B cell (primary cell): ENCODE measurements around the gene MTHFS. TPM values are rescaled to one million over a fixed set of nuclear protein-coding genes. Genes with fewer than 3 reads are reported as not detected.

Experiments
- ATAC-seq: fragments of 200-7000 bp; cut with Tn5 transposase; one replicate; pipeline ENCODE4 v1.10.0; 2021; ENCODE audit warnings: low read depth, mild to moderate bottlenecking, moderate number of reproducible peaks, moderate library complexity
- CTCF ChIA-PET: fragments of 350-600 bp; sonication (Branson Sonifier 250); formaldehyde crosslinking; loops from one replicate; lab custom pipeline; 2021; ENCODE audit warnings: antibody characterized with exemption, inconsistent platforms; lab: Charles Lee
- POLR2A ChIA-PET: fragments of 350-600 bp; sonication (Branson Sonifier 250); formaldehyde crosslinking; loops from one replicate; lab custom pipeline; 2021; ENCODE audit warnings: antibody characterized with exemption; lab: Charles Lee
- DNase-seq: peaks from one replicate; pipeline ENCODE4 v3.0.0; 2013
- H2AFZ ChIP-seq: 2 replicates; pipeline ENCODE4 v1.6.1; 2012; ENCODE audit warnings: mild to moderate bottlenecking, low read depth, low read length; ENCODE audit not compliant: insufficient read depth, poor library complexity, severe bottlenecking
- H3K27ac ChIP-seq, 2 donors: 1 replicate in 1 of 2; 2 replicates in 1 of 2; pipeline ENCODE4 v1.5.1; 2012 to 2013; ENCODE audit warnings: low read length in 2 of 2, mild to moderate bottlenecking in 2 of 2, moderate library complexity in 1 of 2
- H3K27me3 ChIP-seq, 4 experiments: fragments of 200-600 bp in 1 of 4; sonication (generic) in 1 of 4; replicated peaks in 1 of 4; 1 replicate in 2 of 4; 2 replicates in 2 of 4; pipeline versions ENCODE4 v1.6.1 to v1.7.0; 2013 to 2016; ENCODE audit warnings: low read length in 3 of 4, mild to moderate bottlenecking in 2 of 4, mixed read lengths in 1 of 4, moderate library complexity in 1 of 4; ENCODE audit not compliant: insufficient read depth in 4 of 4, control insufficient read depth in 3 of 4; ENCODE audit errors: control extremely low read depth in 1 of 4
- H3K36me3 ChIP-seq, 2 experiments: replicated peaks in 1 of 2; 1 replicate in 1 of 2; 2 replicates in 1 of 2; pipeline versions ENCODE4 v1.6.1 to v1.7.1; 2013; ENCODE audit warnings: low read length in 1 of 2; ENCODE audit not compliant: insufficient read depth in 2 of 2, control insufficient read depth in 1 of 2; ENCODE audit errors: control extremely low read depth in 1 of 2, extremely low read depth in 1 of 2
- H3K4me1 ChIP-seq, 2 donors: fragments of 200-600 bp in 1 of 2; sonication (generic) in 1 of 2; 1 replicate in 1 of 2; 2 replicates in 1 of 2; pipeline versions ENCODE4 v1.5.1 to v1.6.1; 2013 to 2017; ENCODE audit warnings: low read length in 2 of 2; ENCODE audit not compliant: control insufficient read depth in 2 of 2, insufficient read depth in 2 of 2
- H3K4me2 ChIP-seq: replicated peaks from 2 replicates; pipeline ENCODE3; 2012; ENCODE audit warnings: mild to moderate bottlenecking, low read depth, low read length; ENCODE audit not compliant: poor library complexity, severe bottlenecking
- H3K4me3 ChIP-seq, 5 experiments: fragments of 200-600 bp in 1 of 5; sonication (generic) in 1 of 5; 1 replicate in 3 of 5; 2 replicates in 2 of 5; pipeline versions ENCODE4 v1.5.1 to v1.7.0; 2011 to 2016; ENCODE audit warnings: low read length in 4 of 5, mild to moderate bottlenecking in 4 of 5, low read depth in 2 of 5, control low read depth in 1 of 5, moderate library complexity in 1 of 5; ENCODE audit not compliant: insufficient read depth in 1 of 5; ENCODE audit errors: control extremely low read depth in 1 of 5, extremely low read depth in 1 of 5
- H3K79me2 ChIP-seq: fragments of 200-600 bp; sonication (generic); one replicate; pipeline ENCODE4 v1.6.0; 2016; ENCODE audit warnings: low read length; ENCODE audit not compliant: control insufficient read depth, insufficient read depth
- H3K9ac ChIP-seq: fragments of 200-600 bp; sonication (generic); 2 replicates; pipeline ENCODE4 v1.6.1; 2017; ENCODE audit warnings: mild to moderate bottlenecking, low read length, moderate library complexity
- H3K9me3 ChIP-seq, 3 donors: one replicate each; pipeline versions ENCODE4 v1.6.1 to v1.7.1; 2013; ENCODE audit warnings: low read length in 2 of 3; ENCODE audit not compliant: control insufficient read depth in 2 of 3, insufficient read depth in 1 of 3; ENCODE audit errors: control extremely low read depth in 1 of 3
- H4K20me1 ChIP-seq: 2 replicates; pipeline ENCODE4 v1.6.0; 2012; ENCODE audit warnings: mild to moderate bottlenecking, low read length; ENCODE audit not compliant: insufficient read depth, control insufficient read depth, poor library complexity, severe bottlenecking
- H3K27ac Mint-ChIP-seq: one replicate; pipeline ENCODE4 v1.8.0; 2021; ENCODE audit warnings: mixed read lengths
- H3K27me3 Mint-ChIP-seq: one replicate; pipeline ENCODE4 v1.8.0; 2021; ENCODE audit warnings: mixed read lengths
- H3K4me1 Mint-ChIP-seq: one replicate; pipeline ENCODE4 v1.8.0; 2021; ENCODE audit warnings: mixed read lengths
- H3K4me3 Mint-ChIP-seq: one replicate; pipeline ENCODE4 v1.8.0; 2021; ENCODE audit warnings: mixed read lengths
- H3K9me3 Mint-ChIP-seq: one replicate; pipeline ENCODE4 v1.8.0; 2022; ENCODE audit warnings: mixed read lengths; ENCODE audit not compliant: insufficient read depth
- EZH2 ChIP-seq: IDR thresholded peaks from 2 replicates; pipeline ENCODE4 v1.6.1; 2012; ENCODE audit warnings: borderline replicate concordance, low read depth, mild to moderate bottlenecking, moderate library complexity, low read length; ENCODE audit not compliant: insufficient read depth, poor library complexity, severe bottlenecking
- WGBS: methylation state at CpG from one replicate; pipeline ENCODE4 v1.1.5; 2013; ENCODE audit warnings: missing lambda C conversion rate; ENCODE audit not compliant: insufficient coverage; 5-methylcytosine and 5-hydroxymethylcytosine counted together
- intact Hi-C: fragments of 100-400 bp; cut with micrococcal nuclease; formaldehyde crosslinking; loops from one replicate; pipeline ENCODE4 v1.10.0; 2022
- polyA plus RNA-seq: library from polyadenylated mRNA; depleted of rRNA; stranded (reverse); fragments of >200 nt; gene quantifications from 2 replicates; pipeline ENCODE4 v1.2.3, GENCODE V29; 2012
- total RNA-seq, 2 donors: library from RNA; stranded (reverse); fragments of 120-200 nt in 1 of 2; gene quantifications; 1 replicate in 1 of 2; 2 replicates in 1 of 2; pipeline versions ENCODE4 v1.2.3 to v1.2.4, GENCODE V29; 2013 to 2022
- TF ChIP-seq, protein P1 (sequence below): fragments of 200-600 bp; IDR thresholded peaks from one replicate; pipeline ENCODE4 v1.8.0; 2022; ENCODE audit warnings: antibody characterized with exemption, mild to moderate bottlenecking

Gene MTHFS
- total and polyA plus RNA-seq, 2 donors (not counting 1 experiment from before 2014, with no cell fraction given), result 20.1 to 20.9 TPM

DNA sequence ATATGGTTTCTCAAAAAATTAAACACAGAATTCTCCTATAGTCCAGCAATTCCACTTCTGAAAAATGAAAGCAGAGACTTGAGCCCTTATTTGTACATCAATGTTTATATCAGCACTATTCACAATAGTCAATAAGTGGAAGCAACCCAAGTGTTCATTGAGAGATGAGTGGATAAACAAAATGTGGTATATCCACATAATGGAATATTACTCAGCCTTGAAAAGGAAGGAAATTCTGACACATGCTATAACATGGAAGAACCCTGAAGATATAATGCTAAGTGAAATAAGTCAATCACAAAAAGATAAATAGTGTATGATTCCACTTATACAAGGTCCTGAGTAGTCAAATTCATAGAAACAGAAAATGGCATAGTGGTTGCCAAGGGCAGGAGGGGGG lies 76.6 kb downstream of the MTHFS start:
- no peaks in the 10 kb centered on the region for H3K4me1 ChIP-seq

DNA sequence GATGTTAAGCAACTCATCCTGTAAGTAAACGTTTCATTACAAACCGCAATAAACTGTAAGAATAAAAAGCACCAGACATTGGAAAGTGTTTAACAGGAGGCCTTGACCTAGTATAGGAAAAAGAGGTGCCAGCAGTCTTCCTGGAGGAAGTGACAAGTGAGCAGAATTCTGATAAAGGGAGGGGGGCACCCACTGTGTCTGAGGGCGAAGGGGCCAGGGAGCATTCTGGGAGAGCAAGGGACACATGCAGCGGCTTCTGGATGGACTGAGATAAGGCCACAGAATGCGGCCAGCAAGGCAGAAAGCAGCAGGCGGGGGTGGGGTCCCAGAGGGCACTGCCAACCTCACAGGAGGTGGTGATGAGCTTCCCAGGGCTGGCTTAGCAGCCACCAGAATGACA lies 80.2 kb downstream of the MTHFS start:
- CTCF ChIA-PET, result no interaction called here
- Mint-ChIP-seq H3K4me3 (no peak overlapping the region), H3K27me3 (no peaks in the 10 kb centered on the region)

More for the DNA sequence above, 76.6 kb downstream of the MTHFS start:
- Histone ChIP-seq H3K9ac (no peak overlapping the region), H3K9me3 (peaks cover 0 to 4% (median 4%) of the 10 kb centered on the region in 3 donors), H3K36me3 (no peaks in the 10 kb centered on the region), H4K20me1 (no peaks in the 10 kb centered on the region), H3K4me2 (no peak overlapping the region), H3K79me2 (no peaks in the 10 kb centered on the region), H3K27ac (no peak overlapping the region), H2AFZ (no peak overlapping the region), H3K4me3 (no peak overlapping the region), H3K27me3 (no peaks in the 10 kb centered on the region)
- intact Hi-C loops, result no loop called here
- Mint-ChIP-seq H3K27ac (no peak overlapping the region), H3K4me1 (no peaks in the 10 kb centered on the region), H3K27me3 (no peaks in the 10 kb centered on the region), H3K4me3 (no peak overlapping the region), H3K9me3 (no peaks in the 10 kb centered on the region)
- TF ChIP-seq EZH2, result no peak
- TF ChIP-seq, protein P1, sequence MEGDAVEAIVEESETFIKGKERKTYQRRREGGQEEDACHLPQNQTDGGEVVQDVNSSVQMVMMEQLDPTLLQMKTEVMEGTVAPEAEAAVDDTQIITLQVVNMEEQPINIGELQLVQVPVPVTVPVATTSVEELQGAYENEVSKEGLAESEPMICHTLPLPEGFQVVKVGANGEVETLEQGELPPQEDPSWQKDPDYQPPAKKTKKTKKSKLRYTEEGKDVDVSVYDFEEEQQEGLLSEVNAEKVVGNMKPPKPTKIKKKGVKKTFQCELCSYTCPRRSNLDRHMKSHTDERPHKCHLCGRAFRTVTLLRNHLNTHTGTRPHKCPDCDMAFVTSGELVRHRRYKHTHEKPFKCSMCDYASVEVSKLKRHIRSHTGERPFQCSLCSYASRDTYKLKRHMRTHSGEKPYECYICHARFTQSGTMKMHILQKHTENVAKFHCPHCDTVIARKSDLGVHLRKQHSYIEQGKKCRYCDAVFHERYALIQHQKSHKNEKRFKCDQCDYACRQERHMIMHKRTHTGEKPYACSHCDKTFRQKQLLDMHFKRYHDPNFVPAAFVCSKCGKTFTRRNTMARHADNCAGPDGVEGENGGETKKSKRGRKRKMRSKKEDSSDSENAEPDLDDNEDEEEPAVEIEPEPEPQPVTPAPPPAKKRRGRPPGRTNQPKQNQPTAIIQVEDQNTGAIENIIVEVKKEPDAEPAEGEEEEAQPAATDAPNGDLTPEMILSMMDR, result no peak
- POLR2A ChIA-PET, result no interaction called here
- ATAC-seq (no peak), DNase-seq (no peak)
- CTCF ChIA-PET, result no interaction called here

More for the DNA sequence above, 80.2 kb downstream of the MTHFS start:
- POLR2A ChIA-PET, result no interaction called here
- Histone ChIP-seq H3K4me2 (no peak overlapping the region), H3K27ac (no peak overlapping the region), H2AFZ (no peak overlapping the region), H3K9me3 (peaks cover 0 to 4% (median 4%) of the 10 kb centered on the region in 3 donors), H4K20me1 (no peaks in the 10 kb centered on the region), H3K79me2 (no peaks in the 10 kb centered on the region), H3K9ac (no peak overlapping the region), H3K36me3 (no peaks in the 10 kb centered on the region), H3K27me3 (no peaks in the 10 kb centered on the region), H3K4me1 (no peaks in the 10 kb centered on the region), H3K4me3 (no peak overlapping the region)
- DNase-seq, result no peak
- no peak for ATAC-seq
- Mint-ChIP-seq H3K4me1 (no peaks in the 10 kb centered on the region), H3K27ac (no peak overlapping the region), H3K9me3 (no peaks in the 10 kb centered on the region)
- TF ChIP-seq EZH2, result no peak
- TF ChIP-seq, protein P1, result no peak
- 80% methylated on average over 4 of the region's 6 CpGs for WGBS
- intact Hi-C loops, result no loop called here
